H9 (cell line): ENCODE measurements around the gene CYTL1. TPM values are rescaled to one million over a fixed set of nuclear protein-coding genes. Genes with fewer than 3 reads are reported as not detected.

Source experiments
- DNase-seq: peaks from one replicate; pipeline ENCODE4 v3.0.0-alpha.2; 2017
- H2AFZ ChIP-seq: one replicate; pipeline ENCODE4 v1.6.1; 2013; ENCODE audit warnings: mild to moderate bottlenecking, low read length, control low read depth, moderate library complexity
- H2AK5ac ChIP-seq: 2 replicates; pipeline ENCODE4 v1.6.1; 2013; ENCODE audit warnings: low read length, control low read depth, mixed read lengths; ENCODE audit not compliant: insufficient read length
- H2BK120ac ChIP-seq: one replicate; pipeline ENCODE4 v1.6.1; 2013; ENCODE audit warnings: low read depth, mild to moderate bottlenecking, low read length, control low read depth, inconsistent platforms; ENCODE audit not compliant: poor library complexity, severe bottlenecking
- H2BK12ac ChIP-seq: 2 replicates; pipeline ENCODE4 v1.6.1; 2013; ENCODE audit warnings: low read length, control low read depth, mixed read lengths, low read depth; ENCODE audit not compliant: insufficient read length
- H2BK15ac ChIP-seq: 2 replicates; pipeline ENCODE4 v1.6.1; 2013; ENCODE audit warnings: low read depth, low read length, control low read depth
- H2BK20ac ChIP-seq: one replicate; pipeline ENCODE4 v1.6.1; 2013; ENCODE audit warnings: low read depth, mild to moderate bottlenecking, low read length, control low read depth, inconsistent platforms; ENCODE audit not compliant: poor library complexity, severe bottlenecking
- H2BK5ac ChIP-seq: 2 replicates; pipeline ENCODE4 v1.6.1; 2013; ENCODE audit warnings: low read length, control low read depth, mixed read lengths; ENCODE audit not compliant: insufficient read length
- H3K14ac ChIP-seq: 2 replicates; pipeline ENCODE4 v1.6.1; 2013; ENCODE audit warnings: low read length, control low read depth; ENCODE audit not compliant: insufficient read depth
- H3K18ac ChIP-seq: 2 replicates; pipeline ENCODE4 v1.6.1; 2013; ENCODE audit warnings: low read depth, mild to moderate bottlenecking, mixed read lengths, low read length, control low read depth; ENCODE audit not compliant: insufficient read length
- H3K23ac ChIP-seq: 2 replicates; pipeline ENCODE4 v1.6.1; 2013; ENCODE audit warnings: low read length, control low read depth, mixed read lengths, low read depth; ENCODE audit not compliant: insufficient read length
- H3K23me2 ChIP-seq: 2 replicates; pipeline ENCODE4 v1.6.1; 2013; ENCODE audit warnings: low read depth, mild to moderate bottlenecking, mixed read lengths, low read length, control low read depth; ENCODE audit not compliant: insufficient read length, poor library complexity, severe bottlenecking
- H3K27ac ChIP-seq: 2 replicates; pipeline ENCODE4 v1.5.1; 2013; ENCODE audit warnings: low read length, control low read depth, mixed read lengths, low read depth; ENCODE audit not compliant: insufficient read length
- H3K27me3 ChIP-seq: 2 replicates; pipeline ENCODE4 v1.6.1; 2013; ENCODE audit warnings: low read length, control low read depth, inconsistent platforms; ENCODE audit not compliant: insufficient read depth
- H3K4ac ChIP-seq: 2 replicates; pipeline ENCODE4 v1.6.1; 2013; ENCODE audit warnings: low read depth, mild to moderate bottlenecking, control low read depth, inconsistent platforms, low read length, moderate library complexity
- H3K4me1 ChIP-seq: 2 replicates; pipeline ENCODE4 v1.6.1; 2013; ENCODE audit warnings: low read length, control low read depth, inconsistent platforms; ENCODE audit not compliant: insufficient read depth
- H3K4me2 ChIP-seq: 2 replicates; pipeline ENCODE4 v1.6.1; 2013; ENCODE audit warnings: low read length, control low read depth, mixed read lengths; ENCODE audit not compliant: insufficient read length, insufficient read depth
- H3K56ac ChIP-seq: 2 replicates; pipeline ENCODE4 v1.6.1; 2013; ENCODE audit warnings: low read depth, mild to moderate bottlenecking, mixed read lengths, low read length, control low read depth; ENCODE audit not compliant: insufficient read length
- H3K79me1 ChIP-seq: 2 replicates; pipeline ENCODE4 v1.6.1; 2013; ENCODE audit warnings: low read depth, mild to moderate bottlenecking, moderate library complexity, low read length, control low read depth, inconsistent platforms; ENCODE audit not compliant: insufficient read depth, poor library complexity, severe bottlenecking
- H3K79me2 ChIP-seq: 2 replicates; pipeline ENCODE4 v1.6.1; 2013; ENCODE audit warnings: low read length, control low read depth, inconsistent platforms; ENCODE audit not compliant: insufficient read depth
- H3K9ac ChIP-seq: 2 replicates; pipeline ENCODE4 v1.6.1; 2013; ENCODE audit warnings: low read length, control low read depth, mixed read lengths; ENCODE audit not compliant: insufficient read length; ENCODE audit errors: extremely low read depth
- H3K9me3 ChIP-seq: one replicate; pipeline ENCODE4 v1.6.1; 2013; ENCODE audit warnings: low read depth, low read length, inconsistent platforms; ENCODE audit not compliant: control insufficient read depth
- H3T11ph ChIP-seq: one replicate; pipeline ENCODE4 v1.6.1; 2013; ENCODE audit warnings: mild to moderate bottlenecking, low read length, control low read depth, inconsistent platforms
- H4K20me1 ChIP-seq: one replicate; pipeline ENCODE4 v1.6.1; 2013; ENCODE audit not compliant: control insufficient read depth, insufficient read length, insufficient read depth
- H4K5ac ChIP-seq: 2 replicates; pipeline ENCODE4 v1.6.1; 2013; ENCODE audit warnings: low read depth, mild to moderate bottlenecking, mixed read lengths, low read length, control low read depth; ENCODE audit not compliant: insufficient read length
- H4K8ac ChIP-seq: replicated peaks from 2 replicates; pipeline ENCODE4 v1.6.1; 2013; ENCODE audit warnings: low read length, control low read depth, mixed read lengths, low read depth; ENCODE audit not compliant: insufficient read length
- H4K91ac ChIP-seq: 2 replicates; pipeline ENCODE4 v1.6.1; 2013; ENCODE audit warnings: low read depth, mild to moderate bottlenecking, moderate library complexity, mixed read lengths, low read length, control low read depth; ENCODE audit not compliant: insufficient read length
- H3K27ac Mint-ChIP-seq, 3 experiments: 2 replicates in 2 of 3; 3 replicates in 1 of 3; pipeline ENCODE4 v1.8.0; 2020 to 2021; ENCODE audit warnings: mixed read lengths in 3 of 3, mild to moderate bottlenecking in 1 of 3, moderate library complexity in 1 of 3
- H3K27me3 Mint-ChIP-seq: 2 replicates; pipeline ENCODE4 v1.8.0; 2021; ENCODE audit warnings: low read depth, mild to moderate bottlenecking, moderate library complexity, mixed read lengths
- H3K36me3 Mint-ChIP-seq, 3 experiments: 2 replicates in 2 of 3; 3 replicates in 1 of 3; pipeline ENCODE4 v1.8.0; 2020 to 2021; ENCODE audit warnings: low read depth in 3 of 3, mixed read lengths in 3 of 3; ENCODE audit not compliant: insufficient read depth in 1 of 3
- H3K4me1 Mint-ChIP-seq, 2 experiments: 2 replicates each; pipeline ENCODE4 v1.8.0; 2020; ENCODE audit warnings: mixed read lengths in 2 of 2
- H3K4me3 Mint-ChIP-seq, 2 experiments: 2 replicates in 1 of 2; 3 replicates in 1 of 2; pipeline ENCODE4 v1.8.0; 2020 to 2021; ENCODE audit warnings: mild to moderate bottlenecking in 2 of 2, mixed read lengths in 2 of 2, moderate library complexity in 1 of 2
- H3K9me3 Mint-ChIP-seq, 2 experiments: 2 replicates in 1 of 2; 3 replicates in 1 of 2; pipeline ENCODE4 v1.8.0; 2020; ENCODE audit warnings: mild to moderate bottlenecking in 2 of 2, mixed read lengths in 2 of 2, moderate library complexity in 1 of 2
- WGBS: extraction: QIAGEN DNeasy Blood & Tissue Kit; methylation state at CpG from one replicate; pipeline ENCODE4 v1.1.7; 2013; ENCODE audit warnings: missing lambda C conversion rate, low lambda C conversion rate, mixed read lengths; ENCODE audit not compliant: insufficient read length; ENCODE audit errors: extremely low coverage; 5-methylcytosine and 5-hydroxymethylcytosine counted together
- total RNA-seq: library from RNA; stranded (reverse); gene quantifications from 2 replicates; pipeline ENCODE4 v1.2.1, GENCODE V29; 2021
- TF ChIP-seq, protein P1 (sequence below): fragments of 200-600 bp; sonication (generic); conservative IDR thresholded peaks from 3 replicates; pipeline ENCODE4 v1.8.0; 2021; ENCODE audit warnings: antibody characterized with exemption, mild to moderate bottlenecking

The CYTL1 gene
- total RNA-seq, 1 experiment from 2014 or later = 1.7 TPM

- Mint-ChIP-seq H3K27ac (no peak overlapping the region), H3K27me3 (peaks cover 41% of the 10 kb centered on the region), H3K9me3 (peaks cover 2 to 6% of the 10 kb centered on the region in 2 experiments; a peak in 4 of 5 replicates), H3K4me3 (no peak overlapping the region), H3K36me3 (no peaks in the 10 kb centered on the region), H3K4me1 (peaks cover 0 to 8% of the 10 kb centered on the region in 2 experiments; a peak in 1 of 4 replicates)
- Histone ChIP-seq H3K27ac (no peak overlapping the region), H3K9me3 (no peaks in the 10 kb centered on the region), H4K20me1 (no peaks in the 10 kb centered on the region), H3K79me1 (no peaks in the 10 kb centered on the region), H3K56ac (no peak overlapping the region), H3K4me2 (no peak overlapping the region), H3K4ac (no peak overlapping the region), H2AK5ac (no peak overlapping the region), H3K9ac (no peak overlapping the region), H2BK12ac (no peak overlapping the region), H2BK15ac (no peak overlapping the region), H2BK5ac (no peak overlapping the region), H4K5ac (no peak overlapping the region), H3K23me2 (no peaks in the 10 kb centered on the region), H2BK120ac (no peak overlapping the region), H3K23ac (no peak overlapping the region), H4K8ac (no peak overlapping the region), H3T11ph (no peak overlapping the region), H2AFZ (no peak overlapping the region), H3K18ac (no peak overlapping the region), H4K91ac (no peak overlapping the region), H2BK20ac (no peak overlapping the region), H3K27me3 (no peaks in the 10 kb centered on the region), H3K79me2 (no peaks in the 10 kb centered on the region), H3K14ac (no peak overlapping the region), H3K4me1 (no peaks in the 10 kb centered on the region)
- WGBS = no CpG with 5 or more reads among the region's 3 CpGs
- DNase-seq = no peak
- TF ChIP-seq, protein P1, sequence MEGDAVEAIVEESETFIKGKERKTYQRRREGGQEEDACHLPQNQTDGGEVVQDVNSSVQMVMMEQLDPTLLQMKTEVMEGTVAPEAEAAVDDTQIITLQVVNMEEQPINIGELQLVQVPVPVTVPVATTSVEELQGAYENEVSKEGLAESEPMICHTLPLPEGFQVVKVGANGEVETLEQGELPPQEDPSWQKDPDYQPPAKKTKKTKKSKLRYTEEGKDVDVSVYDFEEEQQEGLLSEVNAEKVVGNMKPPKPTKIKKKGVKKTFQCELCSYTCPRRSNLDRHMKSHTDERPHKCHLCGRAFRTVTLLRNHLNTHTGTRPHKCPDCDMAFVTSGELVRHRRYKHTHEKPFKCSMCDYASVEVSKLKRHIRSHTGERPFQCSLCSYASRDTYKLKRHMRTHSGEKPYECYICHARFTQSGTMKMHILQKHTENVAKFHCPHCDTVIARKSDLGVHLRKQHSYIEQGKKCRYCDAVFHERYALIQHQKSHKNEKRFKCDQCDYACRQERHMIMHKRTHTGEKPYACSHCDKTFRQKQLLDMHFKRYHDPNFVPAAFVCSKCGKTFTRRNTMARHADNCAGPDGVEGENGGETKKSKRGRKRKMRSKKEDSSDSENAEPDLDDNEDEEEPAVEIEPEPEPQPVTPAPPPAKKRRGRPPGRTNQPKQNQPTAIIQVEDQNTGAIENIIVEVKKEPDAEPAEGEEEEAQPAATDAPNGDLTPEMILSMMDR = no peak
Measured at GRCh38 chr4:5044341-5044740, 25.1 kb upstream of the CYTL1 start.
